ENCODE results near the gene OR2T3.
"Not testable (repeated sequence)": the region's sequence is repeated elsewhere in the genome, so short reads cannot be mapped to it uniquely, and the experiment has no call there.

- TF ChIP-seq CTCF, POLR2AphosphoS5, POLR2A (IDR thresholded peaks at IDR 0.05): not testable (repeated sequence)
Observed at GRCh38 chr1:248442500-248443277, 30.5 kb upstream of the OR2T3 start.
